NK-92 treated with Interleukin-12 subunit alpha and Interleukin-12 subunit beta, amount 100 ng/mL, for 24 hours (cell line): ENCODE results near the gene PLGRKT.
"Not testable (repeated sequence)": the region's sequence is repeated elsewhere in the genome, so short reads cannot be mapped to it uniquely, and the experiment has no call there.

Source experiments
- DNase-seq: peaks from one replicate; lab custom pipeline; 2025; lab: John Stamatoyannopoulos, UW

The PLGRKT gene

GRCh38 chr9:5430912-5431311, 6.8 kb downstream of the PLGRKT start:
- DNase-seq, result no peak

DNA sequence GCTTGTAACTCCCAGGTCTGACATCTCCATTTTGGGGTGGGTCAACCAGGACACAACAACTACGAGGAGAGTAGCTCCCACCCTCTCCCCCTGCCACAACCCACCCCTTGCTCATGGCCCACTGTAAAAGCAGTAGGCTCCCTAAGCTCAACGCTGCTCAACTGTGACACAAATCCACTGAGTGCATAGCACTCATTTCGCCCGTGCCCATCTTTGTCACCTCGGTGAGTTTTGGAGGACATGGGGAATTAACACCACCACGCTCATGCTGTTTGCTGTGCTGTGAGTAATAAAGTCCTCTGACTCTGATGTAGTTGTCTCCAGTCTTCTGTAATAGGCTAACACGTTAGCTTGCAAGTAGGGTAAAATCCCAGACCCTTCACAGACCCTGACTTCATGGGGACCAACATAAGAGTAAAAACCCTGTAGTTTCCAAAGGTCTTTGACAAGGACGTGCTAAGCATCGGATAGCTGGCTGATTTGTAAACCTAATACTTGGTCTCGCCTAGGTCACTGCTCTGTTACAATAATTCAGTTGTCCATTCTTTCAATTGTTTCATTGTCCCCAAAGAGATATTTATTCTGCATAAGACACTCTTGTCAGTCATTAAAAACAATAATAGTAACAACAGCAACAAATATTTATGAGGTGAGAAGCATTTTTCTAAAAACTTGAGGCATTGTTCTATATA, 7.7 kb downstream of the PLGRKT start:
- no peak for DNase-seq

- DNase-seq, result no peak
These were observed 8.8 kb downstream of the PLGRKT start for GRCh38 chr9:5428794-5429528.

GRCh38 chr9:5428172-5428571, 9.6 kb downstream of the PLGRKT start:
- no peak for DNase-seq

GRCh38 chr9:5427005-5427404, 10.7 kb downstream of the PLGRKT start:
- no peak for DNase-seq

DNA sequence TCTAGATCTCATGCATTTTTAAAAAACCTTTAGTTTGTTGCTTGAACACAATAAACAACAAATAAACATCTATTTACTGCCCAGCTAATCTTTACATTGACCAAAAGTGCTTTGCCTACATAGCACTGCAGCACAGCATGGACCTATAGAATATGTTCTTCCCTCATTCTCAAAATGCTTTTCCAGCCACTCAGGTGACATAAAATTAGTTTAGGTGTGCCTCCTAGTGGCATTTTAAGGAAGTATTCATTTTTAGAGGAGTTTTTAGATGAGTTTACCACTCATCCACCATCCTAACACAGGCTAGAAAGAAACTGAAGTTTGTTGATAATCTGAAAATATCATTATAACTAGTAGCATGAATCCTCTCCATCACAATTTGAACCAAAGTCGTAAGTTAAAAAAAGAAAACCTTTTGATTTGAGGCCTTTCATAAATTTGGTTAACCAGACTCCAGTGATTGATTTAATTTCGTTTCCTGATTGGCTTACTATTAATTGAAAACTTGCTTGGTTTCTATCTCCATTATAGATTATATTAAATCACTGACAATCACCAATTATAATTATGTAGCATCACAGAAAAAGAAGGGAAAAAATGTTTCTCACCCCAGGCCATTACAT, 12.6 kb downstream of the PLGRKT start:
- no peak for DNase-seq

GRCh38 chr9:5422276-5422675, 15.4 kb downstream of the PLGRKT start:
- no peak for DNase-seq

- DNase-seq, result no peak
These were observed 16.6 kb downstream of the PLGRKT start for GRCh38 chr9:5421163-5421562.

GRCh38 chr9:5419987-5420386, 17.7 kb downstream of the PLGRKT start:
- DNase-seq, result no peak

- no peak for DNase-seq
These were observed 19.2 kb downstream of the PLGRKT start for GRCh38 chr9:5418481-5418880.

DNA sequence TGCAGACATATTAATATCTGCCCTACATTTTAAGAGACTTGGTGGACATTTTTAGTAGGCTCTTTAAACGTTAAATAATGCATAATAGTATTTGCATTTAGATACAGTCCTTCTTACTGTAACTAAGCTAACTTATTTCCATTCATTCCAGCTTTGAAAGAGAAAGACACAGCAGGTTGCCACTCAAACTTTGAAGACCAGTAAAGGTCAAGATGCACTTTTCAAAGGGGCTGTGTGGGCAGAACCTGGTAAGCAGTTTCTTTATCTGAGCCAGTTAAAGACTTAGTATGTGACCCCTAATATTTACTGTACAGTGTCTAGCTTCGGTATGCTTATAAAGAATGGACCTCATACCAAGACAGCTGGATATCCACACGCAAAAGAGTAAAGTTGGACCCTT, 20.8 kb downstream of the PLGRKT start:
- DNase-seq, result no peak

GRCh38 chr9:5408596-5408995, 29.1 kb downstream of the PLGRKT start:
- DNase-seq, result no peak

- DNase-seq, result no peak
These were observed 35.5 kb downstream of the PLGRKT start for GRCh38 chr9:5402217-5402616.

GRCh38 chr9:5397547-5397946, 40.2 kb downstream of the PLGRKT start:
- not testable (repeated sequence) for DNase-seq

DNA sequence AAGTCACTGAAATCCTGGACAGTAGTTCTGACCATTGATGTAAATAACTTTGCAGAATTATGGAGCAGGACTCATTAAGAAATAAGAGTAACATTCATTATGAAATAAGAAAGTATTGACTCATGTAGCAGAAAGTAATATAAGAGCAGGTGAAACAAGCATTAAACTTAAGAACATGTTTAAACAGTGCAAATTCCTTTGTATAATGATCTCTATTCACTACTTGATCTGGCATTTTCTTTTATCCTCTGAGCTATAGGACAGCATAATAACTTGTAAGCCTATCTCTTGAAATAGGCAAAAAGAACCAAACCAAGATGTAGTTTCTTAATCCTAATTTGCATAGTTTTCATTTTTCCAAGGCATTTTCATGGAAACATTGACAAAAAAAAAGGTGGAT, 42.3 kb downstream of the PLGRKT start:
- DNase-seq, result no peak

- DNase-seq, result not testable (repeated sequence)
These were observed 43.7 kb downstream of the PLGRKT start for GRCh38 chr9:5393976-5394375.

GRCh38 chr9:5393497-5393896, 44.2 kb downstream of the PLGRKT start:
- no peak for DNase-seq

- no peak for DNase-seq
These were observed 45.4 kb downstream of the PLGRKT start for GRCh38 chr9:5392285-5392684.

GRCh38 chr9:5389109-5389732, 48.5 kb downstream of the PLGRKT start:
- no peak for DNase-seq

DNA sequence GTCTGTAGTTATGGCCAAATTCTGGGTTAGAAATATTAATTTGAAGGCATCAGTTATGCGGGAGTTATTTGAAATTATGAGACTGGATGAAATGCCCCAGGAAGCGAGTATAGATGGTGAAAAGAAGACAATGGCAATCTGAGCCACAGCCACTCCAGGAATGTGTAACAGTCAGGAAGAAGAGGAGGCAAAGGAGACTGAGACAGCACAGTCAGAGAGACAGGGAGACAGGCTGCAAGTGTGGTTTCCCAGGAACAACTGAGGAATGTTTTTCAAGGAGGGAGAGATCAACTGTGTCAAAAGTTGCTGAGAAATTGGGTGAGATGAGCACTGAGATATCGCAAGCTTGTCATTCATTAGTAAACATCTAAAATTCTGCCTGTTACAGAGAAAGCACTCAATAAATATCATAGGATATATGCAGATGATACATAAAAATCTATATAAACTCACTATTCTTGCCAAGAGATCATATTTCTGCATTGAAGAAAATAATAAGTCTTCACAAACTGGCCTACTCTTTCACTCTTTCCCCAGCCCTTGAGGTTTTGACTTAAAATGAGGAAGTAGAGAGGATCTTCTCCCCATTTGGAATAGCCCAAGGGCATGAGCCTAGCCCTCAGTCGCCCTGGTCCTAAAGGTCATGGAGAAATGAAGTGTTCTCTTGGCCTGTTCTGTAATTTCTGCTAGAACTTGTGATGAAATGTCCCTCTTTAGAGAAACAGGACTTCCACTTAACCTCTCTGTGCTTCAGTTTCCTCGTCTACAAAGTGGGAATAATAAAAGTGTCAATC, 49.5 kb downstream of the PLGRKT start:
- DNase-seq, result no peak

DNA sequence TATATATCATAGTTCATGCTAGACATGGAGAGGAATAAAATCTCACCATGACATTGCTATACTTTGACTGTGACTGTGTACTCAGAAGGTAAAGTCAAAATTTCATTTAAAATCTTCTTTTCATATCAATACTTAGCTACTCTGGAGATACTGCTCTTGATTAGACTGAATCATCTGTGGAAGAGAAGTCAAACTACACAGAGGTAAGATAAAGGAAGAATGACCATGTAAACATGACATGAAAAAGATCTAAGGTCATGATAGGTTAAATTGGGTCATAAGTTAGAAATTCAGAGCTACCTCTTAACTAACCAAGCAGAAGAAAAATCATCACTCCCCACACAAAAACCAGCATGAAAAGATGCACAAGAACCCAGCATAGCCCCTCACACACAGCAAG, 53.3 kb downstream of the PLGRKT start:
- no peak for DNase-seq

DNA sequence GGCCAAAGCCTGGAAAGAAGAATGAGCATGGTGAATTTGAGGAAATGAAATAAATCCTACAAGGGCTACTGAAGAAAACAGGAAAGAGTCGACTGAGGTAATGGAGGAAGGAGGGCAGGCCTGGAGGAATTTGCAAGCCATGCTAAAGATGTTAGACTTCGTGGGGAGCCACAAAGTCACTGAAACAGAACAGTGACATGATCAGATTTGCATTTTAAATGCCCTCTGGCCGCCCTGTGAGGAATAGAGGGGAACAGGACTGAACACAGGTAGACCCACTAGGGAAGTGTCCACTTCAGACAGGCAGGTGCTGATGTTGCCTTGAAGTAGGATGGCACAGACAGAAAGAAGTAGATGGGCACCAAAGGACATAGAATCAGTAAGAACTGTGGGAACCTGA, 55.2 kb downstream of the PLGRKT start:
- no peak for DNase-seq
